Lower leg skin (tissue), 4 donors: ENCODE measurements around the gene CTIF. TPM values are rescaled to one million over a fixed set of nuclear protein-coding genes. Genes with fewer than 3 reads are reported as not detected.
A peak's percentile ranks its signal among the peaks of the same experiment; 100 is the strongest.

Experiments
- DNase-seq, 2 donors: peaks; one replicate each; pipeline ENCODE4 v3.0.0-alpha.2; 2019; ENCODE audit warnings: low spot score in 2 of 2
- H3K4me3 ChIP-seq: fragments of 200-600 bp; sonication (generic); 2 replicates; pipeline ENCODE4 v1.5.1; 2017; ENCODE audit warnings: mild to moderate bottlenecking, low read depth; ENCODE audit not compliant: poor library complexity, severe bottlenecking
- CTCF ChIP-seq, 3 donors: fragments of 450-650 bp; IDR thresholded peaks; one replicate each; pipeline ENCODE4 v1.5.1; 2016; ENCODE audit warnings: antibody characterized with exemption in 3 of 3, mild to moderate bottlenecking in 3 of 3, moderate library complexity in 2 of 3
- POLR2A ChIP-seq, 2 donors: fragments of 450-650 bp; IDR thresholded peaks; one replicate each; pipeline ENCODE4 v1.6.1; 2016 to 2017; ENCODE audit warnings: antibody characterized with exemption in 2 of 2, mild to moderate bottlenecking in 1 of 2, moderate library complexity in 1 of 2
- WGBS, 2 donors: methylation state at CpG; one replicate each; pipeline ENCODE4 v1.1.5; 2018; 5-methylcytosine and 5-hydroxymethylcytosine counted together
- intact Hi-C: fragments of 100-400 bp; cut with DNase I; formaldehyde crosslinking; loops from one replicate; pipeline ENCODE4 v1.15.0; 2023; ENCODE audit warnings: low total_unique reads
- total RNA-seq, 4 donors: library from RNA; depleted of rRNA; stranded (reverse); fragments of >200 nt; gene quantifications; one replicate each; pipeline ENCODE4 v1.1.0, GENCODE V29; 2016

The CTIF gene
- total RNA-seq, 4 donors from 2014 or later: 22.6 to 44.0 (median 30.2) TPM

DNA sequence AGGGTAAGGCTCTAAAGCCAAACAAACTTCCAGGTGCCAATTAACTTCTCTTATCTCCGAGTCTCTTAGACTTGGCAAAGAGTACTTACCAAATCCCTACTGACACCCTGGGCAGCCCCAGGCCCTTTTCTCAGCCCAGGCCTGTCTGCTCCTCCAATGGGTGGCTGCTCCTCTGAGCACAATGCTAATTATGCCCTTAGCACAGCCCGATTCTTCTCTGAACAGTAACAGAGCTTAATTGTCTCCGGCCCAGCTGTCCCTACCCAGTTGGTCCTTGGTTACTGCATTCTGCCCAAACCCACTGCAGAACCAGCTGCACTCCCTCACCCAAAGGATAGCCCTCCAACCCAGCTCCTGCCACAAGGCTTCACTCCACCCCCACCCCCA lies 301.7 kb downstream of the CTIF start:
- DNase-seq: no peak
- intact Hi-C loops: no loop called here
- WGBS, 2 donors: 54% methylated on average over 3 of the region's 3 CpGs
- H3K4me3 ChIP-seq: no peak overlapping the region
- TF ChIP-seq CTCF (IDR thresholded peaks at IDR 0.05): no peak
- TF ChIP-seq POLR2A (IDR thresholded peaks at IDR 0.05): no peak

DNA sequence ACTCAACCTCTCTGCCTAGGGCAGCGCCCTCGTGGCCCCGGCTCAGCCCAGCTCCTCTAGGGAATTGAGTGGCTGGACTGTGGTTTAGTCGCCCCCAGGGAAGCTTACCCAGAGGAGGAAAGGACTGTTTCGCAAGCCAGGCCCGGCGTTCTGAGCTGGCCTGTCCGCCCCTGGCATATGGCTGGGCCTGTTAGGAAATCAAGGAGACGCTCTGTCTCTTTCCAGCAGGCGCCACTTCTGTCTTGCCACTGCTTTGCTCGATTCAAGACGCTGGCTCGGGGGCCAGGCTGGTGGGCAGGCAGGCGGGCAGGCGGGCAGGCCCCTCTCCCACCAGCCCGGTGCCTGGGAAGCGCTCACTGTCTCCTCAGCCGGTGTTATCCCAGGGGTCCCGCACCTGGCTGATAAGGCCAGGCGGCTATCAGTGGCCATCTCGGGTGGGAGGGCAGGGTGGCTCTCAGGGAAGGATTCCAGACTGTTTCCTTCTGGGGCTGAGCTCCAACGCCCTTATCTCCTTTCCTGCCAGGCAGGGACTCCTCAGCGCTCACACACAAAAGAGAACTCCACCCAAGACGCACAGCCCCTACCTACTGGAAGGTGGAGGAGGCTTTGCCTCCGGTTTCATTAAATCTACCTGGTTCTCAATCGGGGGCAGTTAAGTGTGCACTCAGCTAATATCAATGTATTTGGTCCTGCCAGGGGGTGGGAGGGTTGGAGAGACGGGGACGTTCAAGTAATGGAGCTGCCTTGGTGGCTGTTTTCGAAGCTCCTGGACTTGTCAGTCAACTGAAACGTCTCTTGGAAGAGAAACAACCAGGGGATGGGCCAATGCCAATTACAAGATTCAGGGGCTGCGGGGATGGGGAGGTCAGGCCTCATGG lies 302.8 kb downstream of the CTIF start:
- intact Hi-C loops: no loop called here

DNA sequence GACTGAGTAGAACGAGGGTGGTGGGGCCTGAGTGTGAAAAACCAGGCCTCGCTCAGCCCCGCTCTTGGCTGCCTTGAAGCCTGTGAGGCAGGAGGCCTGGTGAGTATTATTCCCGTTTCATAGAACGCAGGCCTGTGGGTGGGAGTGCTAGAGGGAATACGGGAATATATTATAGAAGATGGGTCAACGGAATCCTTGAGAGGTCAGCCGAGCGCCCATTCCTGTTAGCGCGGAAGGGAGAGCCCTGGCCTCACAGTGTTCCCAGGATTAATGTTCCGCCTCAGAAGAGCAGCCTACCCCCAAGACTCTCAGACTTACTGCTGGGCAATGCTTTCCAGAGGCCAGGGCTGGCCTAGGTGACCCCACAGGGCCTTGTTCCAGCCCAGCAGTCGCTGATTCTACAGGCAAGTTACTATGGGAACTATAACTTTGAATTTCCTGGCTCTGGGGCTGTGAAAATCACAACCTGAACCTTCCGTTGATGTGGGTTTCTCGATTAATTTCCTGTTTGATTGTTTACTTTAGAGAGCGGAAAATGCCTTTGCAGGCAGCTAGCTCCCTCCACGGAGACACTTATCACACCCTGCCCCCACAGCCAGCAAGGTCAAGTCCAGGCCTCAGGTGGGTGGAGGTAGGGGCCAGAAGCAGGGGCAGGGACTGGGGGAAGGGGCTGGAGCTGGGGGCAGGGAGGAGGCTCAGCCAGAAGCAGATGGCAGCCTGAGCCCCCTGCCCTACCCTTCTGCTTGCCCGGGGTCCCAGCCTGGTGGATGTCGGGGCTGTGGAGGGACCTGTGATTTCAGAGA lies 303.6 kb downstream of the CTIF start:
- DNase-seq: no peak
- WGBS, 2 donors: 78 to 79% methylated on average over 19 of the region's 19 CpGs
- TF ChIP-seq CTCF (IDR thresholded peaks at IDR 0.05) (no peak), POLR2A (IDR thresholded peaks at IDR 0.05) (no peak)
- no peak overlapping the region for H3K4me3 ChIP-seq
- intact Hi-C loops: no loop called here

More for the DNA sequence above, 302.8 kb downstream of the CTIF start:
- no peak overlapping the region for H3K4me3 ChIP-seq
- DNase-seq: peak; percentile 50 to 92
- 63 to 85% methylated on average over 25 to 29 of the region's 31 CpGs for WGBS, 2 donors
- TF ChIP-seq POLR2A (IDR thresholded peaks at IDR 0.05) (no peak), CTCF (IDR thresholded peaks at IDR 0.05) (no peak)

DNA sequence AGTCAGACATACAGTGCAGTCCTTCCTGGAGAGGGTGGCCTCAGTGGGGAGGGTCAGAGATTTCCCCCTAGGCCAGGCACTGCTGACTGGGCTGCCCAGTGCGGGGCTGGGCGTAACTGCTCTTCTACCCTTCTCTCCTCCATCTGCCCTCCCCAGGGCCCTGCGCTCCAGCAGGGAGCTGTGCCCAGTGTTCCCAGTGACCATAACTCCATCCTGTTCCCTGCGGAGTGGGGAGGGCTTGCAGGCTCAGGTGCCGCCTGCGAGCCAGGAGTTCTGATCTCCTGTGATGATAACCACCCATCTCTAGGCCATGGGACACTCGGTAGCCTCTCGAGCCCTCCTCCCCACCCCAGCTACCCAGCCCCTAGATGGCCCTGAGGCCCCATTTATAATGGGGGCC lies 304.3 kb downstream of the CTIF start:
- no peak overlapping the region for H3K4me3 ChIP-seq
- intact Hi-C loops: no loop called here
- 97 to 98% methylated on average over 8 of the region's 8 CpGs for WGBS, 2 donors
- DNase-seq: no peak
- TF ChIP-seq CTCF (IDR thresholded peaks at IDR 0.05): no peak

- TF ChIP-seq CTCF (IDR thresholded peaks at IDR 0.05): no peak
- no peak for TF ChIP-seq POLR2A (IDR thresholded peaks at IDR 0.05)
- DNase-seq: no peak
- 85 to 89% methylated on average over 4 of the region's 4 CpGs for WGBS, 2 donors
- intact Hi-C loops: no loop called here
- H3K4me3 ChIP-seq: no peak overlapping the region
These were observed 304.8 kb downstream of the CTIF start for GRCh38 chr18:48843596-48843995.
